ENCODE data around the gene HBP1.
"Not testable (repeated sequence)": the region's sequence is repeated elsewhere in the genome, so short reads cannot be mapped to it uniquely, and the experiment has no call there.

The HBP1 gene

GRCh38 chr7:107155726-107156125 lies 13.1 kb upstream of the HBP1 start:
- DNase-seq = not testable (repeated sequence)

GRCh38 chr7:107157091-107157490 lies 11.7 kb upstream of the HBP1 start:
- no peak for DNase-seq

GRCh38 chr7:107158028-107158427 lies 10.8 kb upstream of the HBP1 start:
- no peak for DNase-seq

GRCh38 chr7:107160389-107160788 lies 8.4 kb upstream of the HBP1 start:
- DNase-seq = no peak

DNA sequence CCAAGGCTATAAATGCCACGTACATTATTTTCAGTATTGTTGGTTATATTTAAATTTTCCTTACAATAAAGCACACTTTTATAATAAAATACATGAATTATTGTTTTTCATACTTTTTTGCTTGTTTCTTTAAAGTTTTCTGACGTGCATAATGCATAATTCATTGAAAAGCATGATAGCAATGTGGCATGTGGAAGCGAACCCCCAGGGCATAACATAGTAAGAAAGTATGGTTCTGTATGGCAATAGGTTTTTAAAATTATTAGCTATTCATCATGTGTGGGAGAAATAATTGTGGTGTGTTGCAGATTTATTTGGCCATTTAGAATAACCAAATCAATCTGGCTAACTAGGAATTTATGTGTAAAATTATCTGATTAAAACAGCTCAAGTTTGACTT lies 7.4 kb upstream of the HBP1 start:
- DNase-seq = no peak

DNA sequence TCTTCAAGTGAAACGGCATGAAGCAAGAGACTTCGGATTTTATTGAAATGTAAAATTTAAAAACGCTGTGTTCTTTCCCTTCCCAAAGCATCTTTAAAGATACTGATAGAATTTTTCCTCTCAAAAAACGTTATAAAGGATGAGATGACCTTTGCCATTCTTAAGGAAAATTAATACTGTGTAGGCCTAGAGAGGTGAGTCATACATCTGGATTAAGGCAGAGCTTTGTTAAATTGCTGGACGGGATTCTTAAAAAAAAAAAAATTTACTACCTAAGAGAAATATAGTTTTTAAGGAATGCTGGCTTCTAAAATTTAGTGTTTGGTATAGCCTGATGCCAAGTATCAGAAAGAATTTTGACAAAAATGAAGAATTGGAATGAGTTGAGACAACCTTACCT lies 6.3 kb upstream of the HBP1 start:
- no peak for DNase-seq

DNA sequence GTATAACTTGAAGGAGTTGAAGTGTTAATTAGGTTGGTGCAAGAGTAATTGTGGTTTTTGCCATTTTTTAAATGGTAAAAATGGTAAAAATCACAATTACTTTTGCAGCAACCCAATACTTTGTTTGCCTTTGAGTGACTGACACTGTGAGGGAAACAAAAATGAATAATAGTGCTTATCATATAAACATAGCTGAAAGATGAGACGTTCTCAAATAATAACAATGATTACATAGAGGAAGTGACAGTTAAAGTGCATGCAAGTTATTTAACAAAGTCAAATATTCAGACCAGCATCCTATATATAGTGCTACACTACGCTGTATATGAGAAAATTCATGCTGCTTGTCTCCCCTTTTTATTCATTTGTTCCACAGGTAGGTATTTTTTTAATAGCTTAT lies 4.7 kb upstream of the HBP1 start:
- no peak for DNase-seq

- DNase-seq = no peak
These were observed 3.5 kb upstream of the HBP1 start for GRCh38 chr7:107165341-107165740.

DNA sequence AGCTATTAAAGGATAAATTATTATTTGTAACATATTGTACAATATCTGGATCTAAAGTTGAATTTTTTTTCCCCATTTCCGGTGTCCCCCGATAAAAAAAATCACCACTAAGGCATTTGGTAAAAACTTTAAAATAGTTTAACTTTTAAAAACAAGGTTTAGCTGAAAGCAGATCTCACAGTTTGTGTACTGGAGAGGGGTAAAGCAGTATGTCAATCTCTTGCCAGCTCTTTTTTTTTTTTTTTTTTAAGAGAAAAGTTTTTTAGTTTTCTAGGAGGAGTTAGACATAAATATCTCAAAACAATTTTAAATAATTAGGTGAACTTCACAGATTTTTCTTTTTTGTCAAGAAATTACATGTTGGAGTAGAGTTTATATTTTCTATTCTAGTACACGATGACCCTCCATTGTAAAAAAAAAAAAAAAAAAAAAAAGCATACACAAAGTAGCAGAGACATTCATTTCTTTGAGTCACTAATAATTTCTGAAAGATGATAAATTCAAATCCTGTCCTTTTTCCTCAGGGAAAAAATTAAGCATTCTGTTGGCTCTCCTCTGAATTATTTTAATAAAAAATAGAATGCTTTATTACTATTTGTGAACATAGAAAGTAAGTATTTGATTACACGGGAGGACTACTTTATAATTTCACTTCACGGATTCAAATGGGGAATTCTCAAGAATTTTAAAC lies 1.9 kb upstream of the HBP1 start:
- DNase-seq = no peak

DNA sequence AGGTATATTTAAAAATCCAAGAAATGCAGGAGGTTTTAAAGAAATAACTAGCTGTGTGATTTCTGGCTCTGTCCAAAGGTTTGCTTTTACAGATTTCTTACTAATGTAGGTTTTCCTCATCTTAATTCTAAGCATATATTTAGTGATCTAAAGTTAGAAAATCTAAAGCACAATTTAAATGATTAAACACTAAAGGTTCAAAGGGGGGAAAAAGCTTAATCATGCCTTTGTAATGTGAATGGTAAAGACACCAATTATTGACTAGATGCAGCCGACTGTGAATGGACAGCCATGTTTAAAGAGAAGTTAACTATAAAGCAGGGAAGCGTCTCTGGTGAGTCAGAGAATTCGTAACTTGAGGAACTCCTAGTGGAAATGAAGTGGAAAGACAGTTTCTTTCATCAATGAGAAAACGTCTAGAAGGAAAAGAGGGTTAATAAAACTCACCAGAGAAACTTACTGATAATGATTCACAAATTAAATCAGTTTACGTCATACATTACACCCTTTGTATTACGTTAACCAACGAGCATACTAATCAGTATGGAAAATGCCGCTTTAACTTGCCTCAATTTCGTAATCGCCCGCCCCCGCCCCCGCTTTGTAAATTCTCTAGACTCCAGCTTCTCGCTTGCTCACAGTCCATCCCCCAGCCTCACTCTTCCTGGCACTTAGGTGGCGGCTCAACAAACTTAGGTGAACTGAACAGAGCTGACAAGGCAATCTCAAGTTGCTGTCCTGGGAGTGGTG lies 1.1 kb upstream of the HBP1 start:
- peak; percentile 64 for DNase-seq

DNA sequence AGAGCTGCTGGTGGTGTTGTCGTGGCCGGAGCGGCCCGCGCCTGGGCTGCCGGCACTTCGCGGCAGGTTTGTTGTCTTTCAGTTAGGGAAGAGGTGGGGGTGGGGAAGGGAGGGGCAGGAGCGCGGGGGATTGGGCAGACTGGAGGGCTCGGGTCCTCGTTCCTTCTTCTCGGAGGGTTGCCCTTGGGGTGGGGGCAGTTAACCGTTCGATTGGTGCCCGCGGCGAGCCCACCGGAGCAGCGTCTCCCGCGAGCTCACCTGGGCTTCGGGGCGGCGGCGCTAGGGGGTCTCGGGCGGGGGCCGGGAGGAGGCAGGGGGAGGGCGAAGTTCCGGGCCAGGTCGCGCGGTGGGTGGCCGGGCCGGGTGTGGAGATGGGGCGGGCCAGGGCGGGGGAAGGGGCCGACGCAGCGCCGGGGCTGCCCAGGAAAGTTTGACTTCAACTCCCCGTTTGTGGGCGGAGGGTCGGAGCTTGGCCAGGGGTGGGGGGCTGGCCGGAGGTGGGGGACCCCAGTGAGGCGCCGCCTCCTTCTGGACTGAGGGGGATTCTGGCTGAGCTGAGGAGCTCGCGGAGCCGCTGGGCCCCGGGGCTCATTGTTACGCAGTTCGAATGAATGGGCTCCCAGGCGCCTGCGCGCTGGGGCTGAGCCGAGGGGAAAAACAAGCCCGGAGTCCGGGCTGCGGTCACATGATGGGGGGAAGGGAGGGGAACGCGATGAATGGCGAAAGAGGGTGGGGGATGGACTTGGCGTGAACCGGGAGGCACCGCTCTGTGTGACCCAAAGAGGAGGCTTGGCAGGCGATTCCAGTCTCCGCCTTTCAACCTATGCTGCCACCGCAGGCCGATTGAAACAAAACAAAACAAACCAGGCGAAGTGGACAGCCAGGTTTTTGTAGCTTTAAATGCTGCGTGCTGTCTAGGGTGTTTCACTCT lies 582 bp downstream of the HBP1 start:
- peak; percentile 89 for DNase-seq

DNA sequence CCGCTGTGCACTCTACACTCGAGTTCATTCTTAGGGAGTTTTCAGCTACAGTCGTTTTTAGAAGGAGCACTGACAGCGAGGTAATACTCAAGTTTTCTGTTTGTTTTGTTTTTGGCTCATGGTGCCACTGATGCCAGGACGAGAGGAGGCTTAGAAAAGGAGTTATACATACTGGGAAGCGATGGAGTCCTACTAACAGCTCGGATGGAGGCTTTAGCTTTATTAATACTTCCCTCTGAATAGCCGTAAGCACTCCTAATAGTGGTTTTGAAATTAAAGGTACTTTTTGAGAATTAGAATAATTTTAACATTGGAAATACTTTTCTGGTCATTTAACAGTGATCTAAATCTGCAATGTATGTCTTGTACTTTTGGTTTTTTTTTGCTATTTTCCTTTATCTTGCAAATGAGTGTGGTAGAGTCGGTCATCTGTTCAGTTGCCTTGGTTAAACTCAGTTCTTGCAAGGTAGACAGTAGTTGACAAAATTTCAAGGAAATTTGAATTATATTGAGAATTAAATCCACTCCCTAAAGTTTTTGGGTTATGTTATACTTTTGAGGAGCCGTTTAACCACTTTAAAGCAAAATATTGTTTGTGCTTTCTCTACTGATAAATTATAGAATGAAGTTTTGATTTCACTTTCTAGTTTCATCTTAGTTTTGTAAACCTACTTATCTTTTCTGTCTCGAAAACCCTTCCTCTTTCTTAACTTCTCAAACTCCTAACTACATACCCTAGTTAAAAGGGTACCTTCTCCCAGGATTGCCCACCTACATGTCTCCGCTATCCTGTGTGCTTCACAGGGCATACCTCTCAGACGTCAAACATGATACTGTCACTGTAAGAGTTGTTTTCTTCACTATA lies 1.5 kb downstream of the HBP1 start:
- no peak for DNase-seq

- no peak for DNase-seq
These were observed 2.7 kb downstream of the HBP1 start for GRCh38 chr7:107171496-107171895.

DNA sequence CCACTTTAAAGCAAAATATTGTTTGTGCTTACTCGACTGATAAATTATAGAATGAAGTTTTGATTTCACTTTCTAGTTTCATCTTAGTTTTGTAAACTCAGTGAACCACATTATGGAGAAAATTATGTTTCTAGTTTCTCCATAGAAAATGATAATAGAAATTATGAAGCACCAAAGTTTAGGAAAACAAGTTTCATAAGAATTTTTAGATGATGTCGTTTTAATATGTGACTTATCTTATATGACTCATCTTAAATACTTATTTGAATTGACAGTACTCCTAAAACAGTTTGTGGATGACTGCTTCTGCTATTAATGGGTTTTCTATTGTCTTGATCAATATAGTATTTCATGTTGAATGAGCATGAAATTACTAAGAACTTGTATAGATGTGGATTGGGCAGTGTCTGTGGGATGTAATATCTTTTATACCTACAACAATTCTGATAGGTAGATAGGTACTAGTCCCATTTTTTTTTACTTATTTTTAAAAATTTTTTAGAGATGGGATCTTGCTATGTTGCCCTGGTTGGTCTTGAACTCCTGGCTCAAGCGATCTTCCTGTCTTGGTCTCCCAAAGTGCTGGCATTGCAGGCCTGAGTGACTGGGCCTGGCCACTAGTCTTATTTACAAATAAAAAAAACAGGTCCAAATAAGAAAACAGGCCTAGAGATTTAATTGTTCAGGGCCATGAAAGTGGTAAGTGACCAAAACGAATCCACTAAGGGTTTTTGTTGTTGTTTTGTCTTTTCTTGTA lies 3.7 kb downstream of the HBP1 start:
- no peak for DNase-seq

GRCh38 chr7:107173191-107173590 lies 4.4 kb downstream of the HBP1 start:
- DNase-seq = no peak

DNA sequence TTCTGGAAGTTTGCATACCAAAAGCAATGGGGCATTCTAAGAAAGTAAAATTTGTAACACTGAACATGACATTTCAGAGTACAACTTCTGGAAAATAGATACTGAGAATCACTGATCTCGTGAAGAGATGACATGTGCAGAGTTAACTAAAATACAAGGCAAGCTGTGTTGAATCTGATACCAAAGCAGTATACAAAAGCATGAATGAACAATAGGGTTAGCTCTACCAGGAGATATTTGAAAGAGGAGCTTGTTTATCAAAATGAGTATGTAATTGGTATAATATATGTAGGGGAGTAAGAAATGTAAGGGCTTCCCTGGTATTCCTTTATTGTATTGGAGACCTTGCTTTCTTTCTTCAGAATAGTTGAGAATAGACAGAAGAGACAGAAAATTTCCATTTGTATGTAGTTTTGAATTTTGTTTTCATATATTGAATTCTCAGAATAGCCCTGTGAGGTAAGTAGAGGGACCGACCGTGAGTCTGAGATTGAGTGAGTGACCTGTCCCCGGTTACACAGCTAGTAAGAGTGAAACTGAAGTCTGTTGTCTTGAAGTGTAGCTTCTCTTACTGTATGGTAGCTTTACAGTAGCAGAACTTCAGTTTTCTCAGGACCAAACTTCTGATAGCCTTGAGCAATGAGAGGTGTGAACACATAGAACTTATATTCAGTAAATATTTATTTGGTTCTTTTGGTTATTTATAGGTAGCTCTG lies 5.0 kb downstream of the HBP1 start:
- no peak for DNase-seq

- DNase-seq = no peak
These were observed 10.7 kb downstream of the HBP1 start for GRCh38 chr7:107179326-107180164.

DNA sequence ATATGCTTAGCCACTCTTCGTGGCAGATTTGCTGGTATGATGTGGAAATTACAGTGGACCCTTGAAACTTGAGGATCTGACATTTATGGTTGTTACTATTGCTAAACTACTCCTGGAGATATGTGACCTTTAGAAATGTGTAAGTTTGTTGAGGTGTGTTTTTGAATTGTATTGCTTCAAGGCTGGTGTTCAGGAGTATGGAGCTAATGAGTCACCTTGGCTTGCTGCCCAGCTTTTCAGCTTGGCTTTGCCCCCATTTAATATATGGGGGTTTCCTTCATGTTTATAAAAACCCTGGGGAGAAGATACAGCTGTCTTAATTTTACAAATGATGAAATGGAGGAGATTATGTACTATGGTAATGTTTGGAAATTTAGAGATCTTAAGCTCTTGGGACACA lies 11.6 kb downstream of the HBP1 start:
- DNase-seq = no peak

DNA sequence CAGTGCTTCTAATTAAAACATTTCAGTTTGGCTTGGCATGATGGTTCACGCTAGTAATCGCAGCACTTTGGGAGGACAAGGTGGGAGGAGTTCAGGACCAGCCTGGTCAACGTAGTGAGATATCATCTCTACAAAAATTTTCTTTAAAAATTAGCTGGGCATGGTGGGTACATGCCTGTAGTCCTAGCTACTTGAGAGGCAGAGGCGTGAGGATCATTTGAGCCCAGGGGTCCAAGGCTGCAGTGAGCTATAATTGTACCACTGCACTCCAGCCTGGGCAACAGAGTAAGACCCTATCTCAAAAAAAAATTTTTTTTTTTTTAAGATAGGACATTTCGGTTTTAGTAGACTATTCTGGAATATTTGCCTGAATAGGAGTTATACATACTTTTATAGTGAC lies 12.4 kb downstream of the HBP1 start:
- DNase-seq = no peak

GRCh38 chr7:107185716-107186115 lies 16.9 kb downstream of the HBP1 start:
- no peak for DNase-seq

Measured in DMS79 (cell line).